ENCODE results near the gene RANBP10. TPM values are rescaled to one million over a fixed set of nuclear protein-coding genes. Genes with fewer than 3 reads are reported as not detected.

The RANBP10 gene
- total and polyA plus RNA-seq, 9 of the 15 experiments (the other 6 are each of a cell fraction or from before 2014, with no cell fraction given): 0.61 to 19.3 (median 5.9) TPM

- no peak for TF ChIP-seq PBX2 (CRISPR knock-in tag; IDR thresholded peaks at IDR 0.05; ENCODE audit: low read depth)
- TF ChIP-seq PBX2 (tag; conservative IDR thresholded peaks at IDR 0.05; ENCODE audit: low read depth): no peak
- no peak for TF ChIP-seq ZNF695 (CRISPR knock-in tag; IDR thresholded peaks at IDR 0.05)
- no peak for TF ChIP-seq CBX5 (IDR thresholded peaks at IDR 0.05; ENCODE audit: borderline replicate concordance, low read depth)
- no peak for TF ChIP-seq BHLHE40 (IDR thresholded peaks at IDR 0.05; ENCODE audit: low read length)
- no peak for TF ChIP-seq NR4A1 (CRISPR knock-in tag; IDR thresholded peaks at IDR 0.05)
- no peak for TF ChIP-seq NR4A1 (tag; IDR thresholded peaks at IDR 0.05)
- no peak for TF ChIP-seq ZNF217 (CRISPR knock-in tag; IDR thresholded peaks at IDR 0.05)
- peak; percentile 51; the same call in 1 of the 2 replicates for TF ChIP-seq EP400 (IDR thresholded peaks at IDR 0.05)
- no peak for TF ChIP-seq ZNF347 (CRISPR knock-in tag; IDR thresholded peaks at IDR 0.05; ENCODE audit: low read depth)
- TF ChIP-seq CTCF (IDR thresholded peaks at IDR 0.05 in 2 of 3, conservative IDR thresholded peaks at IDR 0.05 in 1 of 3; ENCODE audit: insufficient read depth in 2 of 3, low read depth in 1 of 3, low read length in 3 of 3): no peak
- TF ChIP-seq ARNT (IDR thresholded peaks at IDR 0.05): no peak
- TF ChIP-seq MCM7 (IDR thresholded peaks at IDR 0.05): no peak
- TF ChIP-seq SMARCA4 (IDR thresholded peaks at IDR 0.05): no peak
- TF ChIP-seq ZBTB17 (CRISPR knock-in tag; IDR thresholded peaks at IDR 0.05): no peak
- no peak for TF ChIP-seq ZBTB5 (IDR thresholded peaks at IDR 0.05)
- TF ChIP-seq MEF2A (IDR thresholded peaks at IDR 0.05; ENCODE audit: control insufficient read depth, low read depth, low read length): no peak
- no peak for TF ChIP-seq ETV1 (tag; conservative IDR thresholded peaks at IDR 0.05; ENCODE audit: low read depth)
- TF ChIP-seq NR1H2 (CRISPR knock-in tag; IDR thresholded peaks at IDR 0.05): no peak
- no peak for TF ChIP-seq FOXO4 (CRISPR knock-in tag; IDR thresholded peaks at IDR 0.05)
Measured at GRCh38 chr16:67847064-67847861, 40.9 kb upstream of the RANBP10 start, which contains the start of gene CENPT (continued).
